ENCODE results near the gene STAT3. TPM values are rescaled to one million over a fixed set of nuclear protein-coding genes. Genes with fewer than 3 reads are reported as not detected.

The STAT3 gene
- total and polyA plus RNA-seq, 9 of the 15 experiments (the other 6 are each of a cell fraction or from before 2014, with no cell fraction given), result 90.0 to 179 (median 114) TPM

- TF ChIP-seq ZBTB49 (CRISPR knock-in tag; IDR thresholded peaks at IDR 0.05; ENCODE audit: borderline replicate concordance) (no peak), POLR2AphosphoS2 (IDR thresholded peaks at IDR 0.05; ENCODE audit: low read length) (no peak), DIDO1 (tag; IDR thresholded peaks at IDR 0.05; ENCODE audit: low read depth) (no peak), SLC30A9 (CRISPR knock-in tag; IDR thresholded peaks at IDR 0.05) (no peak), BRD9 (IDR thresholded peaks at IDR 0.05; ENCODE audit: low read depth, partially characterized antibody) (no peak), USF1 (CRISPR knock-in tag; IDR thresholded peaks at IDR 0.05) (peak; percentile 80), CBX3 (IDR thresholded peaks at IDR 0.05; ENCODE audit: borderline replicate concordance in 1 of 2, low read length in 2 of 2) (no peak), ZNF785 (CRISPR knock-in tag; IDR thresholded peaks at IDR 0.05) (no peak), ETV5 (CRISPR knock-in tag; IDR thresholded peaks at IDR 0.05; ENCODE audit: low read depth) (no peak), DDX20 (tag; IDR thresholded peaks at IDR 0.05; ENCODE audit: low read depth) (no peak), MED1 (CRISPR knock-in tag; IDR thresholded peaks at IDR 0.05; ENCODE audit: borderline replicate concordance) (no peak), MAFG (tag; conservative IDR thresholded peaks at IDR 0.05) (no peak), ZNF589 (CRISPR knock-in tag; IDR thresholded peaks at IDR 0.05; ENCODE audit: low read depth) (no peak), ZKSCAN8 (CRISPR knock-in tag; IDR thresholded peaks at IDR 0.05) (no peak), CBFA2T2 (conservative IDR thresholded peaks at IDR 0.05) (peak; percentile 14; the same call in 1 of the 2 replicates), NEUROD1 (IDR thresholded peaks at IDR 0.05; ENCODE audit: borderline replicate concordance, low read depth, low read length, partially characterized antibody) (no peak), ZFX (CRISPR knock-in tag; IDR thresholded peaks at IDR 0.05) (no peak), ZBTB8A (IDR thresholded peaks at IDR 0.05; ENCODE audit: partially characterized antibody) (no peak), PTTG1 (tag; IDR thresholded peaks at IDR 0.05; ENCODE audit: low read depth) (no peak), PTBP1 (IDR thresholded peaks at IDR 0.05; ENCODE audit: low read depth, low read length) (no peak)
- TF ChIP-seq, protein P1, sequence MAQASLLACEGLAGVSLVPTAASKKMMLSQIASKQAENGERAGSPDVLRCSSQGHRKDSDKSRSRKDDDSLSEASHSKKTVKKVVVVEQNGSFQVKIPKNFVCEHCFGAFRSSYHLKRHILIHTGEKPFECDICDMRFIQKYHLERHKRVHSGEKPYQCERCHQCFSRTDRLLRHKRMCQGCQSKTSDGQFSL (CRISPR knock-in tag; IDR thresholded peaks at IDR 0.05), result no peak
- TF ChIP-seq, protein P1 (tag; IDR thresholded peaks at IDR 0.05), result no peak
- TF ChIP-seq, protein P2, sequence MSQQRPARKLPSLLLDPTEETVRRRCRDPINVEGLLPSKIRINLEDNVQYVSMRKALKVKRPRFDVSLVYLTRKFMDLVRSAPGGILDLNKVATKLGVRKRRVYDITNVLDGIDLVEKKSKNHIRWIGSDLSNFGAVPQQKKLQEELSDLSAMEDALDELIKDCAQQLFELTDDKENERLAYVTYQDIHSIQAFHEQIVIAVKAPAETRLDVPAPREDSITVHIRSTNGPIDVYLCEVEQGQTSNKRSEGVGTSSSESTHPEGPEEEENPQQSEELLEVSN (IDR thresholded peaks at IDR 0.05; ENCODE audit: borderline replicate concordance in 1 of 2, extremely low read depth in 1 of 2, insufficient read depth in 1 of 2, insufficient read length in 1 of 2, low read depth in 1 of 2, low read length in 1 of 2, poor library complexity in 1 of 2, severe bottlenecking in 1 of 2), result peak in 1 of 2 experiments; percentile 43
These were observed 23.1 kb downstream of the STAT3 start (continued) for GRCh38 chr17:42365136-42365535.
